ENCODE measurements around the gene XRCC6. TPM values are rescaled to one million over a fixed set of nuclear protein-coding genes. Genes with fewer than 3 reads are reported as not detected.

Gene XRCC6
- total and polyA plus RNA-seq, 2 of the 13 experiments (the other 11 are each of a cell fraction or from before 2014, with no cell fraction given): 124 to 625 TPM

DNA sequence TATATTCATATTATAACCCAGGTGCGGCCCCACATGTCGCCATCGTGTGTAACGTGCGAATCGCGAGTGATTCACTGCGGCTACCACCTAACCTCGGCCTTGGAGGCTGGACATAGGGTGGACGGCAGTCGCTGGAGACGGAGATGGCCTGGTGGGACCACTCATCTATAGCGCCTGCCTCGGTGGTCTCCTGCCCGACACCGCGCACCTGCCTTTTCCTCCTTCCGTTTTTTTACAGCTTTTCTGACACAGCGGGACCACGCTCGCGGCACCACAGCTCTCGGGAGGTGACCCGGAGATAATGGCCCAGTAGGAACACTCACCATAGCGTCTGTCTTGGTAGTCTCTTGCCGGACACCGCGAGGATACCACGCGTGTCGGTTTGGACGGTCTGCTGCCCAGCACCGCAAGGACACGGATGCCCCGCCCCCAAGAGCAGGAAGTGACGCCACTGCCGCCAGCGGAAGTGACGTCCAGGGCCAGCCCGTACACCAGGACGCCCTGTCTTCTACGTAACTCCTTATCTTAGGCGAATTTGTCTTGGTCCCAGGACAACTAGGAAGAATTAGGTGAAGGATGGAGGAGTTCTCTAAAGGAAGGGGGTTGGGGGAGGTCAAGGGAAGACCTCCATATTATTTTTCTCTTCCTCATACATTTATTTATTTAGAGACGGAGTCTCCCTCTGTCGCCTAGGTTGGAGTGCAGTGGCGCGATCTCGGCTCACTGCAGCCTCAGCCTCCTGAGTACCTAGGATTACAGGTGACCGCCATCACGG, 61.1 kb downstream of the XRCC6 start (continued):
- TF ChIP-seq, protein P1, sequence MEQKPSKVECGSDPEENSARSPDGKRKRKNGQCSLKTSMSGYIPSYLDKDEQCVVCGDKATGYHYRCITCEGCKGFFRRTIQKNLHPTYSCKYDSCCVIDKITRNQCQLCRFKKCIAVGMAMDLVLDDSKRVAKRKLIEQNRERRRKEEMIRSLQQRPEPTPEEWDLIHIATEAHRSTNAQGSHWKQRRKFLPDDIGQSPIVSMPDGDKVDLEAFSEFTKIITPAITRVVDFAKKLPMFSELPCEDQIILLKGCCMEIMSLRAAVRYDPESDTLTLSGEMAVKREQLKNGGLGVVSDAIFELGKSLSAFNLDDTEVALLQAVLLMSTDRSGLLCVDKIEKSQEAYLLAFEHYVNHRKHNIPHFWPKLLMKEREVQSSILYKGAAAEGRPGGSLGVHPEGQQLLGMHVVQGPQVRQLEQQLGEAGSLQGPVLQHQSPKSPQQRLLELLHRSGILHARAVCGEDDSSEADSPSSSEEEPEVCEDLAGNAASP (CRISPR knock-in tag; IDR thresholded peaks at IDR 0.05; ENCODE audit: borderline replicate concordance): no peak
- TF ChIP-seq GLI4 (CRISPR knock-in tag; IDR thresholded peaks at IDR 0.05; ENCODE audit: borderline replicate concordance) (no peak), TBX3 (IDR thresholded peaks at IDR 0.05; ENCODE audit: borderline replicate concordance) (no peak), TP53 (CRISPR knock-in tag; conservative IDR thresholded peaks at IDR 0.05) (no peak), HNRNPL (IDR thresholded peaks at IDR 0.05; ENCODE audit: low read depth, low read length) (no peak), SCMH1 (CRISPR knock-in tag; IDR thresholded peaks at IDR 0.05; ENCODE audit: borderline replicate concordance) (no peak), BHLHE40 (IDR thresholded peaks at IDR 0.05; ENCODE audit: low read length) (no peak; the same call in 1 of the 2 replicates), MEF2D (CRISPR knock-in tag; IDR thresholded peaks at IDR 0.05) (0 out of 2 replicates have a peak, but pooled peaks have one; percentile 29), PHF5A (CRISPR knock-in tag; IDR thresholded peaks at IDR 0.05; ENCODE audit: low read depth, unreplicated experiment) (peak; percentile 32), POGZ (CRISPR knock-in tag; IDR thresholded peaks at IDR 0.05) (no peak), TEAD2 (CRISPR knock-in tag; IDR thresholded peaks at IDR 0.05) (no peak), ZNF550 (CRISPR knock-in tag; IDR thresholded peaks at IDR 0.05; ENCODE audit: borderline replicate concordance) (no peak), ZNF382 (CRISPR knock-in tag; IDR thresholded peaks at IDR 0.05; ENCODE audit: borderline replicate concordance) (no peak), PTBP1 (IDR thresholded peaks at IDR 0.05; ENCODE audit: low read depth, low read length, poor library complexity, severe bottlenecking) (no peak), PRMT3 (CRISPR knock-in tag; IDR thresholded peaks at IDR 0.05; ENCODE audit: borderline replicate concordance, low read depth) (no peak), RFX1 (IDR thresholded peaks at IDR 0.05) (no peak), ZNF737 (CRISPR knock-in tag; IDR thresholded peaks at IDR 0.05; ENCODE audit: borderline replicate concordance) (no peak), CREB1 (IDR thresholded peaks at IDR 0.05) (peak; percentile 96), CREB1 (CRISPR knock-in tag; IDR thresholded peaks at IDR 0.05) (peak; percentile 99), ZNF552 (CRISPR knock-in tag; IDR thresholded peaks at IDR 0.05; ENCODE audit: borderline replicate concordance) (no peak; the same call in 1 of the 2 replicates), NR3C1 (CRISPR knock-in tag; IDR thresholded peaks at IDR 0.05) (no peak), ZNF292 (CRISPR knock-in tag; IDR thresholded peaks at IDR 0.05; ENCODE audit: borderline replicate concordance, low read depth) (no peak)
- TF ChIP-seq, protein P2, sequence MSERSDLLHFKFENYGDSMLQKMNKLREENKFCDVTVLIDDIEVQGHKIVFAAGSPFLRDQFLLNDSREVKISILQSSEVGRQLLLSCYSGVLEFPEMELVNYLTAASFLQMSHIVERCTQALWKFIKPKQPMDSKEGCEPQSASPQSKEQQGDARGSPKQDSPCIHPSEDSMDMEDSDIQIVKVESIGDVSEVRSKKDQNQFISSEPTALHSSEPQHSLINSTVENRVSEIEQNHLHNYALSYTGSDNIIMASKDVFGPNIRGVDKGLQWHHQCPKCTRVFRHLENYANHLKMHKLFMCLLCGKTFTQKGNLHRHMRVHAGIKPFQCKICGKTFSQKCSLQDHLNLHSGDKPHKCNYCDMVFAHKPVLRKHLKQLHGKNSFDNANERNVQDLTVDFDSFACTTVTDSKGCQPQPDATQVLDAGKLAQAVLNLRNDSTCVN (CRISPR knock-in tag; IDR thresholded peaks at IDR 0.05; ENCODE audit: borderline replicate concordance): no peak
- TF ChIP-seq, protein P3, sequence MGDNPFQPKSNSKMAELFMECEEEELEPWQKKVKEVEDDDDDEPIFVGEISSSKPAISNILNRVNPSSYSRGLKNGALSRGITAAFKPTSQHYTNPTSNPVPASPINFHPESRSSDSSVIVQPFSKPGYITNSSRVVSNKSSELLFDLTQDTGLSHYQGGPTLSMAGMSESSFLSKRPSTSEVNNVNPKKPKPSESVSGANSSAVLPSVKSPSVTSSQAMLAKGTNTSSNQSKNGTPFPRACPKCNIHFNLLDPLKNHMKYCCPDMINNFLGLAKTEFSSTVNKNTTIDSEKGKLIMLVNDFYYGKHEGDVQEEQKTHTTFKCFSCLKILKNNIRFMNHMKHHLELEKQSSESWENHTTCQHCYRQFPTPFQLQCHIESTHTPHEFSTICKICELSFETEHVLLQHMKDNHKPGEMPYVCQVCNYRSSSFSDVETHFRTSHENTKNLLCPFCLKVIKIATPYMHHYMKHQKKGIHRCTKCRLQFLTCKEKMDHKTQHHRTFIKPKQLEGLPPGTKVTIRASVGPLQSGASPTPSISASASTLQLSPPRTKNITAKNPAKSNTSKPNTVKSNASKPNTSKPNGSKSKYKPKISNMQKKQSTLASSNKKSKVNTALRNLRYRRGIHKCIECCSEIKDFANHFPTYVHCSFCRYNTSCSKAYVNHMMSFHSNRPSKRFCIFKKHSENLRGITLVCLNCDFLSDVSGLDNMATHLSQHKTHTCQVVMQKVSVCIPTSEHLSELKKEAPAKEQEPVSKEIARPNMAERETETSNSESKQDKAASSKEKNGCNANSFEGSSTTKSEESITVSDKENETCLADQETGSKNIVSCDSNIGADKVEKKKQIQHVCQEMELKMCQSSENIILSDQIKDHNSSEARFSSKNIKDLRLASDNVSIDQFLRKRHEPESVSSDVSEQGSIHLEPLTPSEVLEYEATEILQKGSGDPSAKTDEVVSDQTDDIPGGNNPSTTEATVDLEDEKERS (CRISPR knock-in tag; IDR thresholded peaks at IDR 0.05): no peak; the same call in 1 of the 2 replicates
- TF ChIP-seq, protein P4, sequence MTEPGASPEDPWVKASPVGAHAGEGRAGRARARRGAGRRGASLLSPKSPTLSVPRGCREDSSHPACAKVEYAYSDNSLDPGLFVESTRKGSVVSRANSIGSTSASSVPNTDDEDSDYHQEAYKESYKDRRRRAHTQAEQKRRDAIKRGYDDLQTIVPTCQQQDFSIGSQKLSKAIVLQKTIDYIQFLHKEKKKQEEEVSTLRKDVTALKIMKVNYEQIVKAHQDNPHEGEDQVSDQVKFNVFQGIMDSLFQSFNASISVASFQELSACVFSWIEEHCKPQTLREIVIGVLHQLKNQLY (CRISPR knock-in tag; IDR thresholded peaks at IDR 0.05): peak; percentile 36; the same call in 1 of the 2 replicates
